ENCODE results near the gene MYL7. TPM values are rescaled to one million over a fixed set of nuclear protein-coding genes. Genes with fewer than 3 reads are reported as not detected.

MYL7 gene
- total and polyA plus RNA-seq, 9 of the 15 experiments (the other 6 are each of a cell fraction or from before 2014, with no cell fraction given), result not detected

DNA sequence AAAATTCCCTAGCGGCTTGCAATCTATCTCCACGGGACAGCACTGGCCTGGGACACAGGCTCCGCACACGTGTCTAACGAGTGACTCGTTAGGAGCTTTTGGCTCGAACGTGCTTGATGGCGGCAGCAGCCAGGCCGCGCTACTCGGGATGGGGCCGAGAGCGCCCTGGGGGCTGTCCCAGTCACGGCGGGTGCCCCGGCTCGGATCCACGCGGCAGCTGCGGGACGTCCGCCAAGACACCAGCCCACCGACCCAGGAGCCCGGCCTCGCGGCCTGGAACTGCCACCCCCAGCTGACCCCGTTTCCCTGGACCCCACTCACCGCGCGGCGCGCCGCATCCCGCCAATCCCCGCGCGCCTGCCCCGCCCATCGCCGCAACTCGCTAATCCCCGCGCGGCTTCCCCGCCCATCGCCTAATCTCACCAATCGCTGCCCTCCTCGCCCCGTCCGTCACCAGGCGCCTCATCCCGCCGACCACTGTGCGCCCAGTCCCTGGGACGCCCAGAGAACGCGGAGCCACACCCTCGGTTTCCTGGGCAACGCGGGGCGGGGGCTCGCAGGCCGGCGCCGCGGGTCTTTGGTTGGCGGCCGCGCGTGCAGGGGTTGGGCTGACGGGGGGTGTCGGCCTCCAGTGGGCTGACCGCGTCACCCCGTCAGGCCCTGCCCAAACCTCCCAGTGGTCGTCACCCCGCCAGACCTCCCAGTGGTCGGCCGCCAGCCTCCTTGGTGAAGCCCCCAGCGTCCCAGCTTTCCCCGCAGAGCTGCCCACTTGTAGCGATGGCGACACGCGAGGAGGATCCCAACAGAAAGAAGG lies 17.7 kb downstream of the MYL7 start, which contains the start of gene POLD2:
Gene POLD2, minus strand, starts transcription at position 359 of the 814 bp plus-strand sequence. CDS start 1,495 bp downstream, outside the sequence.
- Histone ChIP-seq H3K36me3 (ENCODE audit: control insufficient read depth, insufficient read depth, low read length) (peaks cover 40% of the 10 kb centered on the region), H3K4me2 (ENCODE audit: insufficient read depth, low read length) (peak within 1 kb of the TSS; percentile 91), H3K4me3 (peak within 1 kb of the TSS; percentile 93), H3K4me1 (replicated peaks in 1 of 2; ENCODE audit: control insufficient read depth in 2 of 2, insufficient read depth in 2 of 2, low read length in 2 of 2) (peaks cover 14 to 26% of the 10 kb centered on the region in 2 experiments; a peak in 4 of 5 replicates), H3K79me2 (ENCODE audit: control insufficient read depth, insufficient read depth, low read length) (peaks cover 48% of the 10 kb centered on the region), H2AFZ (ENCODE audit: low read depth, low read length) (peak within 1 kb of the TSS; percentile 97), H3K9ac (ENCODE audit: insufficient read depth in 1 of 2, low read depth in 2 of 2, low read length in 2 of 2) (peak within 1 kb of the TSS; percentile 90 to 95), H3K27me3 (ENCODE audit: control insufficient read depth in 2 of 2, insufficient read depth in 2 of 2, low read length in 2 of 2) (no peaks in the 10 kb centered on the region), H4K20me1 (replicated peaks; ENCODE audit: control insufficient read depth, insufficient read depth, low read length) (no peaks in the 10 kb centered on the region), H3K27ac (ENCODE audit: extremely low read depth, low read depth, low read length) (peak within 1 kb of the TSS; percentile 88), H3K9me3 (replicated peaks; ENCODE audit: control insufficient read depth, insufficient read depth, low read depth, low read length) (no peaks in the 10 kb centered on the region), H3K9me1 (ENCODE audit: control insufficient read depth, insufficient read depth, low read length) (peaks cover 4% of the 10 kb centered on the region)
- under 1% methylated on average over 71 of the region's 86 CpGs for WGBS (ENCODE audit: insufficient coverage, low coverage, missing lambda C conversion rate)
- BruUV-seq (replicated peaks), result no TSS peak
- peak; percentile 82 for FAIRE-seq
- POLR2A ChIA-PET, result interaction anchor here (0.6 to 3.4 kb wide), 13 partner anchors 8 to 1163 kb away, joined by 3 to 12 read pairs (median 3); no protein-coding TSS in a partner anchor
- in situ Hi-C loops (cut with MboI), result no loop called here
- intact Hi-C loops (cut with micrococcal nuclease), result loop anchor here (1.0 kb wide), 1 partner anchor 41 kb away; the partner anchor contains the start of gene POLM
- DNase-seq (ENCODE audit: extremely low read depth in 1 of 4, low spot score in 3 of 4), result peak; percentile 98 to 99 (median 98)
- ATAC-seq, result peak; percentile 99
- CTCF ChIA-PET (ENCODE audit: low intra/inter-chr PET ratio), result no interaction called here
- 0 out of 2 replicates have a peak, but pooled peaks have one; percentile 35 for TF ChIP-seq XRCC5 (IDR thresholded peaks at IDR 0.05; ENCODE audit: low read depth, low read length)
- TF ChIP-seq ZNF146 (CRISPR knock-in tag; IDR thresholded peaks at IDR 0.05; ENCODE audit: unreplicated experiment), result no peak
- peak; percentile 86 for TF ChIP-seq CTBP1 (IDR thresholded peaks at IDR 0.05; ENCODE audit: borderline replicate concordance)
- no peak for TF ChIP-seq RFX7 (CRISPR knock-in tag; IDR thresholded peaks at IDR 0.05)
- no peak for TF ChIP-seq E2F8 (IDR thresholded peaks at IDR 0.05; ENCODE audit: low read depth, partially characterized antibody)
- TF ChIP-seq ZBTB2 (IDR thresholded peaks at IDR 0.05), result peak; percentile 11; the same call in 1 of the 2 replicates
- TF ChIP-seq ZNF41 (CRISPR knock-in tag; conservative IDR thresholded peaks at IDR 0.05), result no peak
- no peak for TF ChIP-seq ZNF766 (CRISPR knock-in tag; conservative IDR thresholded peaks at IDR 0.05)
- no peak for TF ChIP-seq ZKSCAN8 (CRISPR knock-in tag; IDR thresholded peaks at IDR 0.05)
- no peak for TF ChIP-seq FOXP1 (CRISPR knock-in tag; IDR thresholded peaks at IDR 0.05)
- TF ChIP-seq CBX3 (IDR thresholded peaks at IDR 0.05; ENCODE audit: borderline replicate concordance in 1 of 2, low read length in 2 of 2), result no peak
- TF ChIP-seq ZC3H8 (IDR thresholded peaks at IDR 0.05), result no peak
- 0 out of 2 replicates have a peak, but pooled peaks have one; percentile 45 for TF ChIP-seq SREBF1 (IDR thresholded peaks at IDR 0.05; ENCODE audit: borderline replicate concordance, low read depth, low read length)
- no peak for TF ChIP-seq FOXK1 (CRISPR knock-in tag; IDR thresholded peaks at IDR 0.05; ENCODE audit: borderline replicate concordance)
- peak; percentile 67 for TF ChIP-seq TBP (optimal IDR thresholded peaks at IDR 0.05; ENCODE audit: low read depth, low read length)
- no peak for TF ChIP-seq HDGF (IDR thresholded peaks at IDR 0.05)
- no peak for TF ChIP-seq FOXA3 (CRISPR knock-in tag; conservative IDR thresholded peaks at IDR 0.05 in 1 of 2, IDR thresholded peaks at IDR 0.05 in 1 of 2)
- no peak for TF ChIP-seq ZNF668 (CRISPR knock-in tag; IDR thresholded peaks at IDR 0.05)
